Activated T-helper 2 cell treated with anti-CD3 and anti-CD28 coated beads, Interferon-gamma antibody, Interleukin-2, Interleukin-4, amounts not matched to agents 10 μg/mL and 5 μg/mL and 100 μg/mL, durations not matched to agents 14 hours and 24 hours and 36 hours (primary cell): ENCODE results near the gene RC3H1. TPM values are rescaled to one million over a fixed set of nuclear protein-coding genes. Genes with fewer than 3 reads are reported as not detected.
"Not testable (repeated sequence)": the region's sequence is repeated elsewhere in the genome, so short reads cannot be mapped to it uniquely, and the experiment has no call there.

Source experiments
- DNase-seq: peaks from one replicate; pipeline ENCODE4 v3.0.0; 2021; ENCODE audit warnings: low spot score
- H3K27ac Mint-ChIP-seq: one replicate; pipeline ENCODE4 v1.8.0; 2021; ENCODE audit warnings: mixed read lengths
- H3K27me3 Mint-ChIP-seq: one replicate; pipeline ENCODE4 v1.8.0; 2021; ENCODE audit warnings: low read depth, mixed read lengths
- H3K36me3 Mint-ChIP-seq: one replicate; pipeline ENCODE4 v1.8.0; 2021; ENCODE audit warnings: low read depth, mixed read lengths
- H3K4me1 Mint-ChIP-seq: one replicate; pipeline ENCODE4 v1.8.0; 2021; ENCODE audit warnings: low read depth, mixed read lengths
- H3K4me3 Mint-ChIP-seq: one replicate; pipeline ENCODE4 v1.8.0; 2021; ENCODE audit warnings: low read depth, mild to moderate bottlenecking, moderate library complexity, mixed read lengths
- H3K9me3 Mint-ChIP-seq: one replicate; pipeline ENCODE4 v1.8.0; 2021; ENCODE audit warnings: mixed read lengths
- intact Hi-C: fragments of 100-400 bp; cut with micrococcal nuclease; formaldehyde crosslinking; loops from one replicate; pipeline ENCODE4 v1.15.1; 2023
- total RNA-seq: library from RNA; stranded (reverse); gene quantifications from 2 replicates; pipeline ENCODE4 v1.2.3, GENCODE V29; 2022

Gene RC3H1, protein sequence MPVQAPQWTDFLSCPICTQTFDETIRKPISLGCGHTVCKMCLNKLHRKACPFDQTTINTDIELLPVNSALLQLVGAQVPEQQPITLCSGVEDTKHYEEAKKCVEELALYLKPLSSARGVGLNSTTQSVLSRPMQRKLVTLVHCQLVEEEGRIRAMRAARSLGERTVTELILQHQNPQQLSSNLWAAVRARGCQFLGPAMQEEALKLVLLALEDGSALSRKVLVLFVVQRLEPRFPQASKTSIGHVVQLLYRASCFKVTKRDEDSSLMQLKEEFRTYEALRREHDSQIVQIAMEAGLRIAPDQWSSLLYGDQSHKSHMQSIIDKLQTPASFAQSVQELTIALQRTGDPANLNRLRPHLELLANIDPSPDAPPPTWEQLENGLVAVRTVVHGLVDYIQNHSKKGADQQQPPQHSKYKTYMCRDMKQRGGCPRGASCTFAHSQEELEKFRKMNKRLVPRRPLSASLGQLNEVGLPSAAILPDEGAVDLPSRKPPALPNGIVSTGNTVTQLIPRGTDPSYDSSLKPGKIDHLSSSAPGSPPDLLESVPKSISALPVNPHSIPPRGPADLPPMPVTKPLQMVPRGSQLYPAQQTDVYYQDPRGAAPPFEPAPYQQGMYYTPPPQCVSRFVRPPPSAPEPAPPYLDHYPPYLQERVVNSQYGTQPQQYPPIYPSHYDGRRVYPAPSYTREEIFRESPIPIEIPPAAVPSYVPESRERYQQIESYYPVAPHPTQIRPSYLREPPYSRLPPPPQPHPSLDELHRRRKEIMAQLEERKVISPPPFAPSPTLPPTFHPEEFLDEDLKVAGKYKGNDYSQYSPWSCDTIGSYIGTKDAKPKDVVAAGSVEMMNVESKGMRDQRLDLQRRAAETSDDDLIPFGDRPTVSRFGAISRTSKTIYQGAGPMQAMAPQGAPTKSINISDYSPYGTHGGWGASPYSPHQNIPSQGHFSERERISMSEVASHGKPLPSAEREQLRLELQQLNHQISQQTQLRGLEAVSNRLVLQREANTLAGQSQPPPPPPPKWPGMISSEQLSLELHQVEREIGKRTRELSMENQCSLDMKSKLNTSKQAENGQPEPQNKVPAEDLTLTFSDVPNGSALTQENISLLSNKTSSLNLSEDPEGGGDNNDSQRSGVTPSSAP
- total RNA-seq, result 30.4 and 33.5 TPM in 2 replicates

DNA sequence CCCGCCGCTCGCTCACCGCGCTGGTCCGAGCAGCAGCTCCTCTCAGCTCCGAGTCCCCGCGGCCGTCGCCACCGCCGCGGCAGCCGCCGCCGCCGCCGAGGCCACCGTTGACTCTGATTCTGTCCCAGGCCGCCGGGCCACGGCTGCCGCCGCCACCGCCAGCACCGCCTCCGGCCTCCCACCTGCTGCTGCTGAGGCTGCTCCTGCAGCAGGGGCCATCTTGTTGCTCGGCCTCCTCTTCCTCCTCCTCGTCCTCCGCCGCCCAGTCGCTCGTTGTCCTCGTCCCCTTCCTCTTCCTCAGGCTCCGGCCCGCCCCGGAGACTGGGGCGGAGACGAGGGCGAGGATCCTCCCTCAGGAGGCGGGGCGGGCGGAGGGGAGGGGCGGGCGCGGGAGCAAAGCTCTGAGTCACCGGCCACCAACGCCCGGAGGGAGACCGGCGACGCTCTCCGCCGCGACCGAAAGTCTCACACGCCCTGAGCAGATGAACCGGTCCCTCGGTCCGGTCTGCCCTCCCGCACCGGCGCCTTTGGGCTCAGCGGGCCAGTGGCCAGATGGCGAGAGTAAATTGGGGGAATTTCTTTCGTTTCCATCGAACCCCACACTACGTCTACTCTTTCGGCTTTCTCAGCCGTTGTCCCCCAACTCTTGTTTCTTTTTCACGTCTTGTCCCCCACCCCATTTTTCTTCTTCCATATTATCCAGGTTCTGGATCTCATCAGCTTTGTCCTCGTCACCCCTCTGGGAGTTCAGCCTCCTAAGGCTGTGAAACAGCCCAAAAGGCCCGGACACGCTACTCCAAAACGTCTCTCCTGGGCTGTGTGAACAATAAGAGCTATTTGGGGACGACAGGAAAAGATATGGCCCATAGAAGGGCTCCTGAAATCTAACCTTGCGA lies at the start of gene RC3H1:
Gene RC3H1, minus strand, starts transcription at position 278 of the 896 bp plus-strand sequence. CDS start 29,372 bp downstream, outside the sequence.
- Mint-ChIP-seq H3K4me3 (peak within 1 kb of the TSS; percentile 99), H3K27me3 (peaks cover 2% of the 10 kb centered on the region), H3K36me3 (peaks cover 21% of the 10 kb centered on the region), H3K27ac (peak within 1 kb of the TSS; percentile 90), H3K4me1 (peaks cover 35% of the 10 kb centered on the region), H3K9me3 (no peaks in the 10 kb centered on the region)
- intact Hi-C loops, result loop anchor here (1.0 to 10.0 kb wide), 7 partner anchors 48 to 1170 kb away; partner anchors contain the start of genes CENPL, DARS2, KIAA0040 and PRDX6
- peak; percentile 85 for DNase-seq

DNA sequence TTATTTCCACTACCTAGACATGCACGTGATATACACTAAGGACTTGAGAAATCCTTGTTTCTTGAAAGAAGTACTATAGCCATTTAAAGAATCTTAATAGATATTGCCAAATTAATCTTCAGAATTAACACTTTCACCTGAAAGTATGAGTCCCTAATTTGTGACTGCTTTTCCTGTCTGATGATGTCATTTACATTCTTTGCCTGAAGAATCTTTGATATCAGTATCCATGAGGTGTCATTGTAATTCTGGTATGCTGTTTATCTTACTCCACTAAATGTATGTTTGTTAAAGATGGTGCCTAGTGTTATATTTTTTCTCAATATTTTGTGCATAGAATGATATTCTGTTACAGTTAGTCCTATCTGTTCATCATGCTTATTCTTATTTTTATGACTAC lies 48.5 kb upstream of the RC3H1 start:
- Mint-ChIP-seq H3K27ac (no peak overlapping the region), H3K27me3 (peaks cover 4% of the 10 kb centered on the region), H3K9me3 (no peaks in the 10 kb centered on the region), H3K4me3 (no peak overlapping the region), H3K4me1 (no peaks in the 10 kb centered on the region), H3K36me3 (no peaks in the 10 kb centered on the region)
- no peak for DNase-seq
- intact Hi-C loops, result no loop called here

DNA sequence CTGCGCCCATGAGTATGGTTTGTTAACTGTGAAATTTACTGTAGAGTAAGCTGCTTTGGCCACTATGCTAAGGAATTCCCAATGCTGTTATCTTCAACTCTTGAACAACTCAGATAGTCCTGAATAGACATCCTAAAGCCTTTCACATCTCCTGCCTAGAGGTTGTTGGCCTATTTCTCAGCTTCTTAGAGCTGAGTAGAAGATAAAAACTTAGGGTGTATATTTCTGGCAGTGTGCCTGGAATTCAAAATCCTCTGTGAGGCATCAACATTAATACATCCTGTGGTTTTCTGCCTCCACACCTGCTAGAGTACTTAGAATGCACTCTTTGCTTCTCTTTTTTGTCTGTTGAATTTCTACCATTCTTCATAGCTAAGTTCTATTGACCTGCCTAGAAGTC lies 45.8 kb upstream of the RC3H1 start:
- no peak for DNase-seq
- Mint-ChIP-seq H3K9me3 (no peaks in the 10 kb centered on the region), H3K36me3 (no peaks in the 10 kb centered on the region), H3K4me3 (no peak overlapping the region), H3K27me3 (peaks cover 10% of the 10 kb centered on the region), H3K4me1 (no peaks in the 10 kb centered on the region), H3K27ac (no peak overlapping the region)
- intact Hi-C loops, result no loop called here

DNA sequence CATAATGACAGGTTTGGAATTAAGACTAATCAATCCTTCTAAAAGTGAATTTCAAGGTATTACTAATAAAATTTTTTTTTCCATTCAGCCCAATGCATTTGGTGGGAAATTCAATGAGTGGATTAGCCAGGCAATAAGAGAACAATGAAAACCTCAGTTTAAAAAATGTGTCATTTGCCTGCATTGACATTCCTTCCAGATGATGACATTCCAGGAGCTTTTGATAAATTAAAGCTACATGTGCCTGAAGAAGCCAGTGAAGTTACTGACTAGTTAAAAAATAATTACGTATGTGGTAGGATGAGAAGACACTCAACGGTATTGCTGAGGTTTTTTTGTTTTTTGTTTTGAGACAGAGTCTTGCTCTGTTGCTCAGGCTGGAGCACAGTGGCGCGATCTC lies 37.9 kb upstream of the RC3H1 start:
- H3K4me3 Mint-ChIP-seq, result no peak overlapping the region
- peaks cover 8% of the 10 kb centered on the region for H3K27me3 Mint-ChIP-seq
- no peak for DNase-seq
- H3K36me3 Mint-ChIP-seq, result no peaks in the 10 kb centered on the region
- H3K4me1 Mint-ChIP-seq, result no peaks in the 10 kb centered on the region
- intact Hi-C loops, result no loop called here
- H3K27ac Mint-ChIP-seq, result no peak overlapping the region
- no peaks in the 10 kb centered on the region for H3K9me3 Mint-ChIP-seq

DNA sequence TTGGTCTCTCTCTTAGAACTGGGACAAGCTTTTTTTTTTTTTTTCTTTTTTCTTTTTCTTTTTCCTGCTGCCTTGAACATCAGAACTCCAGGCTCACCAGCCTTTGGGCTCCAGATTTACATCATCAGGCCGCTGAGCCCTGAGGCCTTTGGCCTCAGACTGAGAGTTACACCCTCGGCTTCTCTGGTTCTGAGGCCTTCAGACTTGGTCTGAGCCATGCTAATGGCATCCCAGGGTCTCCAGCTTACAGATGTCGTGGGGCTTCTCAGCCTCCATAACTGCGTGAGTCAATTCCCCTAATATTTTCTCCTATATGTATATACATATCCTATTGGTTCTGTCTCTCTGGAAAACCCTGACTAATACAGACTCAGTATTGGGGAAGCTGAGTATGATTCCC lies 36.5 kb upstream of the RC3H1 start:
- Mint-ChIP-seq H3K27me3 (peaks cover 11% of the 10 kb centered on the region), H3K4me1 (no peaks in the 10 kb centered on the region), H3K27ac (no peak overlapping the region)

DNA sequence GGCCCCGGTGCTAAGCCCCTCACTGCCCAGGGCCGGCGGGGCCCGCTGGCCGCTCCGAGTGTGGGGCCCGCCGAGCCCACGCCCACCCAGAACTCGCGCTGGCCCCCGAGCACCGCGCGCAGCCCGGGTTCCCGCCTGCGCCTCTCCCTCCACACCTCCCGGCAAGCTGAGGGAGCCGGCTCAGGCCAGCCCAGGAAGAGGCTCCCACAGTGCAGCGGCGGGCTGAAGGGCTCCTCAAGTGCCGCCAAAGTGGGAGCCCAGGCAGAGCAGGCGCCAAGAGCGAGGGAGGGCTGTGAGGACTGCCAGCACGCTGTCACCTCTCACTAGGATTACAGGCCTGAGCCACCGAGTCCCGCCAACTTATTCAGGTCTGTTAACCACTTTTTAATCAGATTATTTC lies 34.5 kb upstream of the RC3H1 start:
- H3K27me3 Mint-ChIP-seq, H3K27ac Mint-ChIP-seq, intact Hi-C loops, H3K36me3 Mint-ChIP-seq, DNase-seq, H3K4me1 Mint-ChIP-seq, H3K9me3 Mint-ChIP-seq, H3K4me3 Mint-ChIP-seq: not testable (repeated sequence)

More for the DNA sequence above, 36.5 kb upstream of the RC3H1 start:
- H3K36me3 Mint-ChIP-seq, result no peaks in the 10 kb centered on the region
- no peaks in the 10 kb centered on the region for H3K9me3 Mint-ChIP-seq
- intact Hi-C loops, result no loop called here
- DNase-seq, result no peak
- no peak overlapping the region for H3K4me3 Mint-ChIP-seq

DNA sequence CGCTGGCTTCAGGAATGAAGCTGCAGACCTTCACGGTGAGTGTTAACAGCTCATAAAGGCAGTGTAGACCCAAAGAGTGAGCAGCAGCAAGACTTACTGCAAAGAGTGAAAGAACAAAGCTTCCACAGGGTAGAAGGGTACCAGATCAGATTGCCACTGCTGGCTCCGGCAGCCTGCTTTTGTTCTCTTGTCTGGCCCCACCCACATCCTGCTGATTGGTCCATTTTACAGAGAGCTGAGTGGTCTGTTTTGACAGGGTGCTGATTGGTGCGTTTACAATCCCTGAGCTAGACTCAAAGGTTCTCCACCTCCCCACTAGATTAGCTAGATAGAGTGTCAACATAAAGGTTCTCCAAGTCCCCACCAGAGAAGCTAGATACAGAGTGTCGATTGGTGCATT lies 33.6 kb upstream of the RC3H1 start:
- H3K4me1 Mint-ChIP-seq, H3K36me3 Mint-ChIP-seq, H3K4me3 Mint-ChIP-seq, DNase-seq, H3K27ac Mint-ChIP-seq, H3K9me3 Mint-ChIP-seq, H3K27me3 Mint-ChIP-seq, intact Hi-C loops: not testable (repeated sequence)

DNA sequence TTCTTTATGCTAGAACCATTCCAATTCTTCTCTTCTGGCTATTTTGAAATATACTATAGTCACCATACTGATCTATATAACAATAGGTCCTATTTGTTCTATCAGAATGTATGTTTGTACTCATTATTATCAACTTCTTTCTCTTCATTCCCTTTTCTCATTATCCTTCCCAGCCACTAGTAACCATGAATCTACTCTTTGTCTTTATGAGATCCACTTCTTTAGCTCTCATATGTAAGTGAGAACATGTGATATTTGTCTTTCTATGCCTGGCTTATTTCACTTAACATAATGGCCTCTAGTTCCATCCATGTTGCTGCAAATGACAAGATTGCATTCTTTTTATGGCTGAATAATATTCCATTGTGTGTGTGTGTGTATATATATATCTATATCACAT lies 31.7 kb upstream of the RC3H1 start:
- Mint-ChIP-seq H3K36me3 (no peaks in the 10 kb centered on the region), H3K9me3 (no peaks in the 10 kb centered on the region), H3K4me1 (no peaks in the 10 kb centered on the region), H3K27ac (no peak overlapping the region), H3K4me3 (no peak overlapping the region), H3K27me3 (peaks cover 5% of the 10 kb centered on the region)
- DNase-seq, result no peak
- intact Hi-C loops, result no loop called here

DNA sequence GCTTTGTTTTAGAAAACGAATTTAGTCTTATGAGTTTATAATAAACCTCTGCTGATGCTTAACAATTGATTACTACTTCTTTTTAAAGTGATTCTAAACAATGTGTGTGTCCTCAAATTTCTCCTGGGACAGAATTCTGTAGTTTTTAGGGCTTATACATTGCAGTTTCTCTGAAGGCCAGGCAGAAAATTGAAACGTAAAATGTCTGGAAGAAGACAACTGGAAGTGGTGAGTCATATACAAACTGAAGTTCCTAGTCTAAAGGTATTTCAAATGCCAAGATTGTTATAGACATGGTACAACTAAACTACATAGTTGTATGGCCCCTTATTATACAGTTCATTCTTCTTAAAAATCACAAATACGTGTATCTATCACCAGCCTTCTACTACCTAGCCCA lies 30.5 kb upstream of the RC3H1 start:
- intact Hi-C loops, result no loop called here
- no peak overlapping the region for H3K4me3 Mint-ChIP-seq
- no peaks in the 10 kb centered on the region for H3K9me3 Mint-ChIP-seq
- peaks cover 5% of the 10 kb centered on the region for H3K27me3 Mint-ChIP-seq
- H3K36me3 Mint-ChIP-seq, result no peaks in the 10 kb centered on the region
- no peaks in the 10 kb centered on the region for H3K4me1 Mint-ChIP-seq
- DNase-seq, result no peak
- no peak overlapping the region for H3K27ac Mint-ChIP-seq

DNA sequence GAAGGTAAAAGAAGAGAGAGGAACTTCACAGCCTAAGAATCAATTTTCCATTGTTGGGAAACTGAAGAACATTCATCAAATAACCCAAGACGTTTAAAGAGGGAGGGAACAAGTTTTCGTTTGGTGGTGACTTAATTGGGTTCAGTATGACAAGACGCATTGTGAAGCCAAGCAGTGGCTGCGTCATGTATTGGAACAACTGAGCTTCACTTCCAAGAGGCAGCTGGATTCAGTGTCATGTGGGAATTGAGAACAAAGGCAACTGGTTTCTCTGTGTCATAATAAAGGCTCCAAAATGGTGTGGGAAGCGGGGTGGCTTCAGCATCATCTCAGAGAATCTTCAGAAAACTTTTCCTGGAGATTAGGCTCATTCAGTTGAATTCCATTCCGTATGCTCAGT lies 29.8 kb upstream of the RC3H1 start:
- DNase-seq, result no peak
- H3K4me1 Mint-ChIP-seq, result no peaks in the 10 kb centered on the region
- H3K4me3 Mint-ChIP-seq, result no peak overlapping the region
- intact Hi-C loops, result no loop called here
- H3K27ac Mint-ChIP-seq, result no peak overlapping the region
- H3K27me3 Mint-ChIP-seq, result peaks cover 5% of the 10 kb centered on the region
- H3K9me3 Mint-ChIP-seq, result no peaks in the 10 kb centered on the region
- no peaks in the 10 kb centered on the region for H3K36me3 Mint-ChIP-seq

DNA sequence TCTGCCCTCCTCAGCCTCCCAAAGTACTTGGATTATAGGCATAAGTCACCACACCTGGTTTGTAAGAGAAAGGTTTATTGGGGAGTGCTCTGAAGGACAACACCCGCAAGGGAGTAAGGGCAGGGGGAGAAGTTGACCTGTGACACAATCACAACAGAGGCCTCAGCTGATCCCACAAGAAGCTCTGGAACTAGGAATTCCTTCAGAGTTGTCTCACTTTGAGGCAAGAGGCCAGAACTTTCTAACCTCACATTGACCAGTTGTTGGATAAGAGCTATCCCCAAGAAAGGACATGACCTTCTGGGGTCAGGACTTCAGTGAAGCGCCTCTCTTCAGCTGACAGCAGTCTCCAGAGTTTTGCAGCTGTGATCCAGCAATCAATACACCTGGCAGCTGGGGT lies 27.4 kb upstream of the RC3H1 start:
- intact Hi-C loops, result no loop called here
- DNase-seq, result no peak
- Mint-ChIP-seq H3K4me1 (no peaks in the 10 kb centered on the region), H3K27ac (no peak overlapping the region), H3K36me3 (no peaks in the 10 kb centered on the region), H3K4me3 (no peak overlapping the region), H3K27me3 (peaks cover 7% of the 10 kb centered on the region), H3K9me3 (no peaks in the 10 kb centered on the region)
